Thyroid gland (tissue), 4 donors: ENCODE results near the gene SLC8A3.

ENCODE experiments used
- POLR2A ChIP-seq, 2 donors: fragments of 450-650 bp; IDR thresholded peaks; one replicate each; pipeline ENCODE4 v1.6.1; 2017; ENCODE audit warnings: antibody characterized with exemption in 2 of 2, mild to moderate bottlenecking in 2 of 2, moderate library complexity in 1 of 2
- TF ChIP-seq, protein P1 (sequence below), 6 experiments: fragments of 200-600 bp in 3 of 6; fragments of 450-650 bp in 3 of 6; sonication (generic) in 3 of 6; IDR thresholded peaks; one replicate each; pipeline ENCODE4 v1.5.1; 2016 to 2019; ENCODE audit warnings: antibody characterized with exemption in 6 of 6, mild to moderate bottlenecking in 2 of 6, inconsistent platforms in 1 of 6, moderate library complexity in 1 of 6

DNA sequence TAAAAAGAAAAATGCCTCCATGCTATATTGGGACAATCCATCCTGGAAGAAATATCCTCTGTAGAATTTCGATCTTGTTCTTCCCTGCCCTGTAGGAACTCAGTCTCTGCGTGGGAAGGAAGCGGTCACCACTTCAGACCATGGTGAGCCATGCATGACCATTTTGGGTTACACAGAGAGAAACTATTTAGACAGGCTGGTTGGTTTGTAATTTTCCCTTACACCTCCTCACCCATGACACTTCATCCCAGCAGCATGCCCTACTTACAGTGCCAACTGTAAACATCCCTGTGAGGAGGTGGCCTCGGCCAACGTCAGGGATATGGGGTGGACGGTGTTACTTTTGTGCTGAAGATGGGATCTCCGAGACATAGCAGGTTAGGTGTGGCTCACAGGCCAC is 188.2 kb downstream of the SLC8A3 start:
- no peak for TF ChIP-seq POLR2A (IDR thresholded peaks at IDR 0.05)
- TF ChIP-seq, protein P1, sequence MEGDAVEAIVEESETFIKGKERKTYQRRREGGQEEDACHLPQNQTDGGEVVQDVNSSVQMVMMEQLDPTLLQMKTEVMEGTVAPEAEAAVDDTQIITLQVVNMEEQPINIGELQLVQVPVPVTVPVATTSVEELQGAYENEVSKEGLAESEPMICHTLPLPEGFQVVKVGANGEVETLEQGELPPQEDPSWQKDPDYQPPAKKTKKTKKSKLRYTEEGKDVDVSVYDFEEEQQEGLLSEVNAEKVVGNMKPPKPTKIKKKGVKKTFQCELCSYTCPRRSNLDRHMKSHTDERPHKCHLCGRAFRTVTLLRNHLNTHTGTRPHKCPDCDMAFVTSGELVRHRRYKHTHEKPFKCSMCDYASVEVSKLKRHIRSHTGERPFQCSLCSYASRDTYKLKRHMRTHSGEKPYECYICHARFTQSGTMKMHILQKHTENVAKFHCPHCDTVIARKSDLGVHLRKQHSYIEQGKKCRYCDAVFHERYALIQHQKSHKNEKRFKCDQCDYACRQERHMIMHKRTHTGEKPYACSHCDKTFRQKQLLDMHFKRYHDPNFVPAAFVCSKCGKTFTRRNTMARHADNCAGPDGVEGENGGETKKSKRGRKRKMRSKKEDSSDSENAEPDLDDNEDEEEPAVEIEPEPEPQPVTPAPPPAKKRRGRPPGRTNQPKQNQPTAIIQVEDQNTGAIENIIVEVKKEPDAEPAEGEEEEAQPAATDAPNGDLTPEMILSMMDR (IDR thresholded peaks at IDR 0.05) = no peak
